ENCODE measurements around the gene PRKAR2B. TPM values are rescaled to one million over a fixed set of nuclear protein-coding genes. Genes with fewer than 3 reads are reported as not detected.

PRKAR2B gene
- total RNA-seq, 3 donors from 2014 or later (not counting 1 experiment from before 2014, with no cell fraction given): 2.1 to 14.3 (median 4.0) TPM

GRCh38 chr7:107173191-107173590, 128.7 kb downstream of the PRKAR2B start:
- H3K27ac Mint-ChIP-seq: peak overlapping the region; percentile 35 to 67
- H3K36me3 ChIP-seq (ENCODE audit: control insufficient read depth, insufficient read depth, low read length): peaks cover 4% of the 10 kb centered on the region
- no peak for DNase-seq
- no peak overlapping the region for H3K4me3 ChIP-seq (ENCODE audit: low read length)
- no peaks in the 10 kb centered on the region for H3K9me3 Mint-ChIP-seq
- no peak for TF ChIP-seq CTCF (IDR thresholded peaks at IDR 0.05)
- no peaks in the 10 kb centered on the region for H3K36me3 Mint-ChIP-seq
- intact Hi-C loops (cut with micrococcal nuclease): no loop called here
- no peaks in the 10 kb centered on the region for H3K27me3 ChIP-seq (ENCODE audit: control insufficient read depth, insufficient read depth, low read length)
- no peak overlapping the region for H3K27ac ChIP-seq (ENCODE audit: low read length)
- no peak for ATAC-seq
- H3K4me3 Mint-ChIP-seq: no peak overlapping the region
- 71% methylated on average over 1 of the region's 2 CpGs for WGBS (ENCODE audit: insufficient coverage)
- peaks cover 14% of the 10 kb centered on the region for H3K4me1 ChIP-seq (ENCODE audit: control insufficient read depth, insufficient read depth, low read length)
- peaks cover 53 to 69% of the 10 kb centered on the region in 2 donors for H3K4me1 Mint-ChIP-seq
- H3K27me3 Mint-ChIP-seq (ENCODE audit: low read depth in 2 of 2): no peaks in the 10 kb centered on the region
- H3K9me3 ChIP-seq (ENCODE audit: control insufficient read depth, insufficient read depth, low read length): no peaks in the 10 kb centered on the region

DNA sequence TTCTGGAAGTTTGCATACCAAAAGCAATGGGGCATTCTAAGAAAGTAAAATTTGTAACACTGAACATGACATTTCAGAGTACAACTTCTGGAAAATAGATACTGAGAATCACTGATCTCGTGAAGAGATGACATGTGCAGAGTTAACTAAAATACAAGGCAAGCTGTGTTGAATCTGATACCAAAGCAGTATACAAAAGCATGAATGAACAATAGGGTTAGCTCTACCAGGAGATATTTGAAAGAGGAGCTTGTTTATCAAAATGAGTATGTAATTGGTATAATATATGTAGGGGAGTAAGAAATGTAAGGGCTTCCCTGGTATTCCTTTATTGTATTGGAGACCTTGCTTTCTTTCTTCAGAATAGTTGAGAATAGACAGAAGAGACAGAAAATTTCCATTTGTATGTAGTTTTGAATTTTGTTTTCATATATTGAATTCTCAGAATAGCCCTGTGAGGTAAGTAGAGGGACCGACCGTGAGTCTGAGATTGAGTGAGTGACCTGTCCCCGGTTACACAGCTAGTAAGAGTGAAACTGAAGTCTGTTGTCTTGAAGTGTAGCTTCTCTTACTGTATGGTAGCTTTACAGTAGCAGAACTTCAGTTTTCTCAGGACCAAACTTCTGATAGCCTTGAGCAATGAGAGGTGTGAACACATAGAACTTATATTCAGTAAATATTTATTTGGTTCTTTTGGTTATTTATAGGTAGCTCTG, 129.3 kb downstream of the PRKAR2B start:
- no peak for ATAC-seq
- peaks cover 49 to 63% of the 10 kb centered on the region in 2 donors for H3K4me1 Mint-ChIP-seq
- no peaks in the 10 kb centered on the region for H3K27me3 Mint-ChIP-seq (ENCODE audit: low read depth in 2 of 2)
- H3K36me3 Mint-ChIP-seq: no peaks in the 10 kb centered on the region
- Histone ChIP-seq H3K36me3 (ENCODE audit: control insufficient read depth, insufficient read depth, low read length) (peaks cover 4% of the 10 kb centered on the region), H3K9me3 (ENCODE audit: control insufficient read depth, insufficient read depth, low read length) (no peaks in the 10 kb centered on the region), H3K27me3 (ENCODE audit: control insufficient read depth, insufficient read depth, low read length) (no peaks in the 10 kb centered on the region), H3K4me3 (ENCODE audit: low read length) (no peak overlapping the region), H3K27ac (ENCODE audit: low read length) (no peak overlapping the region), H3K4me1 (ENCODE audit: control insufficient read depth, insufficient read depth, low read length) (peaks cover 14% of the 10 kb centered on the region)
- no peak overlapping the region for H3K4me3 Mint-ChIP-seq
- H3K9me3 Mint-ChIP-seq: no peaks in the 10 kb centered on the region
- TF ChIP-seq CTCF (IDR thresholded peaks at IDR 0.05): no peak
- DNase-seq: no peak
- peak overlapping the region; percentile 35 to 67 for H3K27ac Mint-ChIP-seq
- 48% methylated on average over 4 of the region's 4 CpGs for WGBS (ENCODE audit: insufficient coverage)
- intact Hi-C loops (cut with micrococcal nuclease): no loop called here

- Histone ChIP-seq H3K4me3 (ENCODE audit: low read length) (no peak overlapping the region), H3K9me3 (ENCODE audit: control insufficient read depth, insufficient read depth, low read length) (no peaks in the 10 kb centered on the region), H3K27ac (ENCODE audit: low read length) (no peak overlapping the region), H3K27me3 (ENCODE audit: control insufficient read depth, insufficient read depth, low read length) (no peaks in the 10 kb centered on the region), H3K4me1 (ENCODE audit: control insufficient read depth, insufficient read depth, low read length) (peaks cover 7% of the 10 kb centered on the region), H3K36me3 (ENCODE audit: control insufficient read depth, insufficient read depth, low read length) (peaks cover 50% of the 10 kb centered on the region)
- Mint-ChIP-seq H3K4me1 (peaks cover 32 to 37% of the 10 kb centered on the region in 2 donors), H3K36me3 (peaks cover 17% of the 10 kb centered on the region), H3K27ac (peak overlapping the region in 1 of 2 donors; percentile 52), H3K4me3 (no peak overlapping the region), H3K27me3 (ENCODE audit: low read depth in 2 of 2) (no peaks in the 10 kb centered on the region), H3K9me3 (no peaks in the 10 kb centered on the region)
- intact Hi-C loops (cut with micrococcal nuclease): no loop called here
- ATAC-seq: no peak
- TF ChIP-seq CTCF (IDR thresholded peaks at IDR 0.05): no peak
- no peak for DNase-seq
- 94% methylated on average over 13 of the region's 14 CpGs for WGBS (ENCODE audit: insufficient coverage)
These were observed 135.0 kb downstream of the PRKAR2B start for GRCh38 chr7:107179326-107180164.
